ENCODE measurements around the gene ZNF750.
A peak's percentile ranks its signal among the peaks of the same experiment; 100 is the strongest.

Gene ZNF750

DNA sequence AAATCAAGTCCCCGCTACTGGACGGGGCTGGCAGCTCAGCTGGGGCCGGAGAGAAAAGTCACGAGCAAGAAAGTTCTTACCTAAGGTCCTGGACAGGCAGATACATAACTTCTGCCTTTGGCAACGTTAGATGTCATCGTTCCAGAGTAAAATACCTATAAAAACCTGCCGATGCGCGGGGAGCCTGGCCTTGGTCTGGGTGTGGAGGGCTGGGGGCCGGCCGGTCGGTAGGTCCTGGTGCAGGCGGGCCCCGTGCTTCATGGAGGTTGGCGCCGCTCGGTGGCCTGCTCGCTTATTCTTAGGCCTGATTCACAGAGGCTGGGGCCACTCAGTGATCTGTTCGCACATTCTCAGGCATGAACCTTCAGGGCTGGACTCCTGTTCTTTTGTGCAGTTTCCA is 33.7 kb upstream of the ZNF750 start:
- no peak for DNase-seq

DNA sequence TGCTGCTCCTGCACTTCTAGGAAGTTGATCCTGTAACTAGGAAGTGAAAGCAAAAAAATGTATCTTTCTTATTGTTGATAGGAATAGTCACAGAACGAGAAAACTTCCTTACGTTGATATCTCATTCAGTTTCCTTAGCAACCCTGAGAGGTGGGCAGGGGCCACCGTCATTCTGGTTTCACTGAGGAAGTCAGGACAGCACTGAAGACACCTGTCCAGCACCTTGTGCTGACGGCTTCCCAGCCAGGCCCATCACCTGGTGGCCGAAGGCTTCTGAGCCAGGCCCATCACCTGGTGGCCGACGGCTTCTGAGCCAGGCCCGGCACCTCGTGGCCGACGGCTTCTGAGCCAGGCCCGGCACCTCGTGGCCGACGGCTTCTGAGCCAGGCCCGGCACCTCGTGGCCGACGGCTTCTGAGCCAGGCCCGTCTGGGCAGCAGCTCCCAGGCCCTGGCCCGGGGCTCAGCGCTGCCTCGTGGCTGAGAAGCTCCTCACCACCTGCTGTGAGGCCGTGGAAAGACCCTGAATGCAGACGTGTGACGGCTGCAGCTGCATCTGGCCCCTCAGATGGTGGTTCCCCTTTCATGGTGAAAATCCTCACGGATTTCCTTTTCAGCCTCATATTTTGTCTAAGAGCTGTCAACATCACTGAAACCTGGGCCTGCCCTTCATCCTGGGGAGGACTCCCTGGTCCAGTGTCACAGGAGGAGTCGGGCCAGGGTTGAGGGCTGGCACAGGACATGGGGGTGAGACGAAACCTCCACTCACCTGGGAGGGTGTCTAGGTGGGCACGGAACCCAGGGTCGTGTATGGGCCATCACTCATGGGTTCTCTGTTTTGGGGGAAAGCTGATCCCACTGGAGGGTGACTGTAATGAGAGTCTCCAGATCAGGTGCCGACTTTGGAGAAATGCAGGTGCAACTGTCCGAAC is 33.0 kb upstream of the ZNF750 start:
- DNase-seq: no peak

DNA sequence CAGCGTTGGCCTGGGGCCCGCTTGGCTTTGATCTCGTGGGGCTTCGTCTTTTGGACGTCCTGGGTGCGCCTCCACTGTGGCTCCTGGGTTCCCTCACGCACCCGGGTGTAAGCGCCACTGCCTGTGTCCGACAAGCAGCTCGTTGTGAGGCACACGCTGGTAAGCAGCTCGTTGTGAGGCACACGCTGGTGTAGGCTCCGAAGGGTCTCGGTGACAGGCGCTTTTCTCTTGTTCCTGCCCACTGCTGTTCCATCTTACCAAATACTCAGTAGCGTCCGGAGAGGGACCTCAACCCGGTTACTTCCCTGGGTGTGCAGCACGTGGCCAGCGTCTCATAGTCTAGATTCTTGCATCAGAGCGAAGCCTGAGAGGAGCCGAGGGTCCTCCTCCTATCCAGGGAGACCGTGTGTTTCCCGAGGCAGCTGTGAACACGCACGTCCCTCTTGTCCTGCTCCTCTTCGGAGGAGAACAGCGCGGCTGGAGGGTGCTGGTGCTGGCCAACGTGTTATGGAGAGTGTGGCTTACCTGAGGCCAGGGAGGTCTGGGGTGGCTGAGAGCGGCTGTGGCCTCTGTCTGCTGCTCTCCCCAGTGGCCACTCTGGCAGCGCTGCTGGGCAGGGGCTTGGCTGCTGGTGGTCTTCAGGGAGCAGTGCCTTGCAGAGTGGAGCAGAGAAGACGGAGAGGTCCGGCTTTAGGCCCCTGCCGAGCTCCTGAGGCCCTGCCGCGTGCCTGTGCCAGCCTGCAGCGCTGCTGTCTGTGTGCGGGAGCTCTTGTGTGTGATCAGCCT is 32.1 kb upstream of the ZNF750 start:
- no peak for DNase-seq

DNA sequence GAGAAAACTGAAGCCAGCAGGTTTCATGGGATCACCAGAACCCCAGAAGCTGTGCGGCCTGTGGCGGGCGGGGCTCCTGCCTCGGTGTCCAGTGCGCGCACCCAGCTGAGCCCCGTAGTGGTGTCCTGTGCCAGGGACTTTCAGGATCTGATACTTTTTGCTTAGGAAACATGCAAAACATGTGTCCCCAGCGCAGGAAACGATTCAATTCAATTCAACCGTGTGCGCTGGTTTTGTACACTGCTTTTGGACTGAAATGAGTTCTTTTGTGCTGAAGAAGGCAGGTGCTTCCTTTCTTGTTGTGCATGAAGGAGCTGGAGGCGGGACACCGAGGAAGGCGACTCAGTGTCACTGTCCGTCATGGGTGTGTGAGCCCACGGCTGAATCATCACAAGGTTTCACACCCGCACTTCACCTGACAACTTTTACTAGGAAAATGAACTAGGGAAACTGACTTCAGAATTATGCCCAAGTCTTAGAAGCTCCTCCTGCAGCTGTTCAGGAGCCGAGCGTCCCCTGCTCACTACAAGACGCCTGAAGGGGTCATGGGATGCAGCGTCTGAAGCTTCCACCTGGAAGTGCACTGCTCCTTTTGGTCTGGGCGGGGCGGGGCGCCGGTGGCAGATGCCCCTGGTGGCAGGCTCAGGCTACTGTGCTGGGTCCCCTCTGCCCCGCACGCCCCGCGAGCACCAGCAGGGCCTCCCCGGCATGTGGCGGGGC is 31.4 kb upstream of the ZNF750 start:
- DNase-seq: no peak

DNA sequence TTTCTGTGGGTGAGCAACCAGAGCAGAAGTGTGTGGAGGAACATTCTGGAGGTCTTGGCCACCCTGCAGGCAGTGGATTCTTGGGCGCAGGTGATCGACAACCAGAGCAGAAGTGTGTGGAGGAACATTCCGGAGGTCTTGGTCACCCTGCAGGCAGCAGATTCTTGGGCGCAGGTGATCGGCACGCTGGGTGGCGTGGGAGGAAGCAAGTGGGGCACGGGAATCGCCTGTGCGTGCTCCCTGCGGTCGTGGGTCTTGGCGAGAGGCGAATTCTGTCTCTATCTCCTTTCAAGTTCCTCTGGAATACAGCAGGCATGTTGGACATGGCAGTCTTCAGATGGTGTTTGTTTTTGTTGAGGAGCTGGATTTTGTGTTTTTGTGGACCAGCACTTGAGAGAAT is 30.7 kb upstream of the ZNF750 start:
- no peak for DNase-seq

DNA sequence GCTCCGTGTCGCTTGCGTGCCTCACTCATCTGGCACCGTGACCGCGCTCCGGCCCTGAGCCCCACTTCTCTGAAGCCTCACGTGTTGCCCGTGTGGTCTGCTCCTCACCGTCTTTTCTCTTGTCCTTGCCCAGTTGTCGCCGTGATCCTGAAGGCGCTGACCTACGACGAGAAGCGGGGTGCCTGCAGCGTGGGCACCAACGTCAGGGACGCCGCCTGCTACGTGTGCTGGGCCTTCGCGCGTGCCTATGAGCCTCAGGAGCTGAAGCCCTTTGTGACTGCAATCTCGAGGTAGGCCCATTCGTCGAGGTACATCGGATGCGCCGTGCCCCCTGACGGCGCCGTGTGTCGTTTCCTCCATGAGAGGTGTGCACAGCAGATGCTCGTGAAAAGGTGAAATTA is 30.3 kb upstream of the ZNF750 start:
- no peak for DNase-seq

DNA sequence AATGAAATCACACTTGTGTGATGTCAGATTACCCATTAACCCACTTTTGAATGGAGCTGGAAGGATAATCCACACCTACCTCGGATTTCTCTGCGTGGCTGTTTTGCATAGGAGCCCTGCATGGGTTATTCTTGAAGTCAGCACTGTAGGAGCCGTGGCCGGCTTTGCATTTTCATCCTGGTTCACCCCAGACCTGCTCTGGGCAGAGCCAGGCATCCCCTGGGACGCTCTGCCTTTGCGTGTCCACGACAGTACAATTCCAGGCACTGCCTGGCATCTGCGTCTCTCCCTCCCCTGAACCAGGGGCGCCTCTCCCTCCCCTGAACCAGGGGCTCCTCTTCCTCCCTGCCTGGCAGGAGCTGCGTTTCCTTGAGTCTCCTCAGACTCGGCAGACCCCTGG is 29.7 kb upstream of the ZNF750 start:
- DNase-seq: no peak

DNA sequence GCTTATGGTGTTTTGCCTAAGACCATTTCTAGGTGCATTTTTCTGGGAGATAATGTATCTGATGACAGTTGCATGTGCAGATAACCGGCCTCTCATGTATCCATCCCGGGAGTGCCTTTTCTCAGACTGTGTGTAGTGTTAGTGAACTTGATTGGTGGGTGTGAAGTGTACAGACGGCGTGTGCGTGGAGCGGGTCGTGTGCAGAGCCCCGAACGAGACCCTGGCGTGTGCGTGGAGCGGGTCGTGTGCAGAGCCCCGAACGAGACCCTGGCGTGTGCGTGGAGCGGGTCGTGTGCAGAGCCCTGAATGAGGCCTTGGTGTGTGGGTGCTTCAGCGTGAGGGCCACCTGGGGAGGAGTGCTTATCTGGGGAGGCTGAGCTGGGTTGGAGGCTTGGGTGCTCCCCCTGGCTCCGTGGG is 28.9 kb upstream of the ZNF750 start:
- no peak for DNase-seq

DNA sequence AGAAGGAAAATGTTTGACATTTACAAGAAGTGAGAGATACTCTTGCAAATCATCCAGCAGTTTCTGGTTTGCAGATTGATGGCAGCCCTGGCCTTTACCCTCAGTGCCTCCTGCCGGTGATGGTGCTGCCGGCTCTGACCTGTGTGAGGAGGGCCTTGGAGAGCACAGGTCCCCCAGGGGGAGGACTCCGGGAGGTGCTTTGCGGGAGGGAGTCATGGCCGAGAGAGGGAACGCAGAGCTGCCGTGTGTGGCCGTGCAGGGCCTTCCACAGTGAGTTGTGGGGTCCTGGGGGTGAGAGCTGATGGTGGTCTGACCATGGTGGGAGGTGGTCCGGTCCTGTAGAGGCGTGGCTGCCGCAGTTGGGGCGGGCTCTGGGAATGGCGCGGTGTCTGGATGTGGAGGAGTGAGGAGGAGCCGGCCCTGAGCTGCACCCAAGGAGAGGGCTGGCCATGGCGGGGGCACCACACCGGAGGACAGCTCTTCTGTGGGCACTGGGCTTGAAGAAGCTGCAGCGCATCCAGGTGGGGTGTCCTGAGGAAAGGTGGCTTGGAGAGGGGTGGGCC is 28.0 kb upstream of the ZNF750 start:
- no peak for DNase-seq

DNA sequence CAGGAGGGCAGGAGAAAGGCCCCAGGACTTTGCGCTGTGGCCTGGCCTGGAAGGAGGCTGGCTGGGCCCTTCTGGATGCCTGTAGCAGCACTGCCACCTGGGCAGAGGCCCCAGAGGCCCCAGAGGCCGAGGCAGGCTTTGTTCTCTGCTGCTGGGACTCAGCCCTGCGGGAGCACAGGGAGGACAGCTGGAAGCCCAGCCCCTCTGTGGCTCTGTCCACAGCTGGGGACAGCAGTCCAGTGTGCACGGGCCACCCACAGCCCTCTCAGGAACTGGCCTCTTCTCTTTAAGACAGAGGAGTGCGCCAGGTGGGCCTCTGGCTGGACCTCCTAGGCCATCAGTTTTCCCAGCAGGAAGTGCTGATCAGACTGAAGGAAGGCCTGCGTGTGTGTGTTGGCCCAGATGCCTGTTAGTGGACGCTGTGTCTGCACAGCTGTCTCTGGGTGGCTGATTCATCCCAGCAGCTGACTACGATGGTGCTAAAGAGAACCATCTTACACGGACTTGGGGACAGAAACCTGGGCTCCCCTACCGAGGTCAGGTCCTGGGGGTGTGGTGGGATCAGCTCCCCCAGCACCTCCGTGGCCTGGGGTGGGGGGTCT is 26.9 kb upstream of the ZNF750 start:
- DNase-seq: peak in 1 of 56 donors; percentile 13

DNA sequence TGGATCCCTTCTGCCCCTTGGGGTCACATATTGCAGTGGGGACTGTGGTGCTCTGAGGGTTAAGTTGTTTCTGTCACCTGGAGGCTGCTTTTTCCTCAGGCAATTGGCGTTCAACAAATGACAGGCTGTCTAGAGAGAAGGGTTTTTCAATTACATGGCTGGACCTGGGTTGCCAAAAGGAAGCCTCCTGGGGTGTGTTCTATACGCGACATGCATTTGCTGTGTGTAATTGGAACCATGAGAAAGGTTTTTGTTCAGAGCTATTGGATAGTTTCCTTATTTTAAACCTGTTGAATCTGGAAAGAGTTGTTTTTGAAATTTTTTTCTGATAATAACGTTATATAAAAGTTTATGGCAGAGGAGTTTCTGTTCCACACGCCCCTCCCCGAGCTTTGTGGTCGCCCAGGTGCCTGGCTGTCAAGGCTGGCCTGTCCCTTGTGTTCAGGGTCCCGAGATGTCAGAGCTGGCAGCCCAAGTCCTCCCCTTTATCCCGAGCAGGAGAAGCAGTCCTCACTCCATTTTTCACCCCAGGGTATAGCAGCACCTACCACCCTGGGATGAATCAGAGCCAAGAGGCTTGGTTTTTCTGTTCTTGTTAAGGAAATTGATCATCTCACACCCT is 26.1 kb upstream of the ZNF750 start:
- DNase-seq: no peak

DNA sequence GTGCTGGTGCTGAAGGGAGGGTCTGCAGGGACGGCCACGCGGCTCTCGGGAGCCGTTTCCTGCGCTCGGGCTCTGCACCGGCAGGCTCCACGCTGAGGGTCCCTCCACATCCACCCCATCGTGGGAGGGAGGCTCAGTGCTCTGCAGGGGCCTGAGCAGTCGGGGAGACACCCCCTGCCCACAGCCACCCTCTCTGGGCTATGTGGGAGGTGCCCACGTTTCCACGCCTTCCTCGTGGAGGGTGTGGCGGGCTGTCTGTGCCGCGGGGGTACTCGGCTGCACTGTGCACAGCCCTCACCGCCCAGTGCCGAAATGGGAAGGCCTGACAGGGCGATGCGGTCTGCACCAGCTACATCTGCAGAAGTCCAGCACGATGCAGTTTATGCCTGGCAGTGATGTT is 25.5 kb upstream of the ZNF750 start:
- DNase-seq: no peak

DNA sequence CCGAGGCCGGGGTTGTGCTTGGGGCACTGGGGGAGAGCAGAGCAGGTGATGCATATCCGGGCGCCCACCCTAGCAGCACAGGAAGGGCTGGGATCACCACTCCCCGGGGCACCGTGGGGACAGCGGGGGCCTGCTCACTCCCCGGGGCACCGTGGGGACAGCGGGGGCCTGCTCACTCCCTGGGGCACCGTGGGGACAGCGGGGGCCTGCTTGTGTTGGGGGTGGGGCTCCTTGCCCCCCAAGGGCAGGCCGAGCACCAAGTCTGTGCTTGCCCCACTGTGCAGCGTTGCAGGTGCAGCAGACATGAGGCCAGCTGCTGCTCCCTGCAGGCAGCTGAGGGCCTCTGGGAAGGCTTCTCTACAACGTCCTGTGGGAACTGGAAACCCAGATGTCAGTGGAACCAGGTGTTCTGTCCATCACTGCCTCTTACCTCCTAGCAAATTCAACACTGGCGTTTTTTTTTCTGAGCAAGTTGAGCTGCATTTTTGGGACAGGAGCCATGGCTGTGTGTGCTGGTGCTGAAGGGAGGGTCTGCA is 25.0 kb upstream of the ZNF750 start:
- no peak for DNase-seq

DNA sequence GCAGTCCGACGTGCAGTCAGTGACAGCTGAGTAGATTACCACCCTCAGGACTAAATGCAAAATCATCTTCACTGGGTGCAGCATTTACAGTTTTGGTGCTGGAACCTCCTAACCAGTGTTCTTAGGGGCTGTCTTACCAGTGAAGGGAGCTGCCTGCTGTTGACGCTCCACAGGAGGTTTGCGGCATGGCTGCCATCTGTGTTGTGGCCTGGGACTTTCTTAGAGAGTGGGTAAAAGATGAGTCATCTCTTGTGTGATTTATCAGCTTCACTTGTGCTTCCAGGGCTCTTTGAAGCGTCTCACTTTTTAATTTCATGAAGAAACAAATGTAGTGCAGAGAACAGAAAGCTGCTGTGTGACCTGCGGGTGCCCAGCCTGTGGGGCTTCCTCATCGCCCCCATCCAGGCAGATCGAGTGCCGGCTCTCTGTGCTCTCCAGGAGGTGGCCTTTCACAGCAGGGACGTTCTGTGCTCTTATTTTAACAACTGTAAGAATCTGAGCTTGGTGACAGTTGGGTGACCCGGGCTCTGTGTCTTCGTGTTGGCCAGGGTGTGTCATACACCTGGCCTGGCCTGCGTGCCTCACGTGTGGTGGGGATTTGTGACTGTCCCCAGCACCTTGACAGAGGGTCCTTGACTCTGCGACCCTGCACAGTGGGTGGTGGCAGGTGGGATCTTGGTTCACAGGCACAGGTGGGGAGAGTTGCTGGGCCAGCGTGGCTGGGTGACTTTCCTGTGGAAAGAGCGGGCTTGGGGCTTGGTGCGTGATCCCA is 24.3 kb upstream of the ZNF750 start:
- DNase-seq: peak in 8 of 56 donors; percentile 18 to 45 (median 26)

DNA sequence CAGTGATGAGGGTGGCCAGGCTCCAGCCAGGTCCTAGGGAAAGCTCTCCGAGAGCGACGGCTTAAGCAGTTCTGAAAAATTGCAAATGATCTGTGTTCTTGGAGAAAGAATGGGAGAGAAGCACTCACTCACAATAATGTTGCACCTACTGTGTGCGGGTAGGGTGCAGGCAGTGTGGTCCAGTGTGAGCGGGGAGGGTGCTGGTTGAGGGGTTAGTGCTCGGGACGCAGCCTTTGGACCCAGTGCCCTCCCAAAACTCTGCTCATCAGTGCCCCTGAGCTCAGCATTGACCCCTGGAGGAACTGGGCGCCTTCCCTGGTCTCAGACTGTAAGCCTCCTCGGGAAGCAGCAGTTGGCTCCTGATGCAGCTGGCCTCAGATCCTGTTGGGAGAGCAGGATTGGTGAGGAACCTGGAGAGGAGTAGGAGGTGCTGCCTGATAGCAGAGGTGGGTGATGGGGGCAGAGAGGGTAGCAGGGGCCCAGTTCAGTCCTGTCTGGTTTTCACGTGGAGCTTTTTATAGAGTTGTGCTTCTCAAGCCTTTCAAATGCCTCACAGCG is 23.6 kb upstream of the ZNF750 start:
- DNase-seq: no peak

DNA sequence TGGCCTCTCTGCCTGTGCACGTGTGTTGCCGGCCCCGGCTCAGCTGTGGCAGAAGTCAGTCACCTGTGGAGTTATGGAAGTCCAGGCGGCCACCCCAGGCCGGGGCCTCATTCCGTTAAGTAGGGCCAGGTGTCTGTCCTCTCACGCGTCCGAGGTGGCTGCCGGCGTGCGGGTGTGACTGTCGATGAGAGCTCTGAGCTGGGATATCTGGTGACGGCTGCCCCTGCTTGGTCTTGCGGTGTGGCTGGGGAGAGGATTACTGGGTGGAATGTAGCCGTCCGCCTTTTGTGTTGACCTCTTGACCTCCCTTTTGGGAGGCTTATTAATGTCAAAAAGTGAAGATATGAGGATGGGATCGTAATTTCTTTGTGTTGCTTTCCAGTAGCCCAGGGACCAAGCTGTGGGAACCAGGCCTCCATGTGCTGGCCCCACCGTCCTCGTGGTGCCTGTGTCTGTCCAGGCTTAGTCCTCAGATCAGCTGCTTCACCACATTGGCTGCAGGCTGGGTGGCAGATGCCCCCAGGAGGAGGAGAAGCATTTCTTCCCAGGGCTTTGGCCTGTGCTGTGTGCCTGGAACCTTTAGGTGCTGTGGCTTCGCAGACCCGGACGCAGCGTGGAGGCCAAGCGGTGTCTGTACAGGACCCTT is 23.0 kb upstream of the ZNF750 start:
- DNase-seq: no peak

DNA sequence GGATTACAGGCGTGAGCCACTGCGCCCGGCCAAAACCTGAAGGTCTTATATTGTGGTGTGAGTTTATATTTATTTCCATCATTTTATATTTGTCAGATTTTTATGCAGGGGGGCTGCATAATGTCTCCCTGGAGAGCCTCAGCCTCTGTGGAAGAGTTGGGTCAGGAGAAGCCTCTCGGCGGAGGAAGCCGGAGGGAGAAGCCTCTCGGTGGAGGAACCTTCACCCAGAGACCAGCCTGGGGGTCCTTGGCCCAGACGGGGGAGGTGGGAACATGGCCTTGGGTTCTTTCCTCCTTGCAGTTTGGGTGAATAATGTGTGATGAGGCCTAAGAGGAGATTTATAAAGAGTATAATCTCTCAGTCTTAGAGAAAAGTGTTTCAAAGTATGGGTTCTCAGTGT is 22.4 kb upstream of the ZNF750 start:
- DNase-seq: no peak

DNA sequence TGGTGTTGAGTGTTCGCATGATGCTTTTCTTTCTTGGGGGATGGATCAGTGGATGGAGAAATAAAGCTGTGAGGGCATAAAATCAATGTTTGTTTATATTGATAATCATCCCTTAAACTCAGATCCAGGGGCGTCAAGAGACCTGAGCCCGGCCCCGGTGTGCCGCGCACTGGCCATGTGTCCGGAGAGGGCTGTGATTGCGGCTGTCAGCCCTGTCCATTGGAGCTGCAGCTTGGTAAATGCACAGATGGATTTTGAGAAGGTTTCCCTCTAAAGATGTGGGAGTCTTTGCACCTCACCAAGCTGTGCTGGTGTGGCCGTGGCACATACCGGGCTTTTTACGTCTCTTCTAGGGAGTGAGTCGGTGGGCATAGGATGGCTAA is 21.6 kb upstream of the ZNF750 start:
- no peak for DNase-seq

Data from amygdala (tissue), 56 donors.